Naive thymus-derived CD4-positive, alpha-beta T cell (primary cell): ENCODE measurements around the gene IVL. TPM values are rescaled to one million over a fixed set of nuclear protein-coding genes. Genes with fewer than 3 reads are reported as not detected.

Experiments used
- ATAC-seq: fragments of 150-1000 bp; cut with Tn5 transposase; 2 replicates; pipeline ENCODE4 v1.10.0; 2021; ENCODE audit warnings: mild to moderate bottlenecking, moderate library complexity
- CTCF ChIA-PET: fragments of 350-600 bp; sonication (Branson Sonifier 250); formaldehyde crosslinking; loops from one replicate; lab custom pipeline; 2021; ENCODE audit warnings: antibody characterized with exemption; lab: Charles Lee
- POLR2A ChIA-PET: fragments of 350-600 bp; sonication (Branson Sonifier 250); formaldehyde crosslinking; loops from one replicate; lab custom pipeline; 2021; ENCODE audit warnings: antibody characterized with exemption, inconsistent platforms; lab: Charles Lee
- DNase-seq, 9 donors: peaks; one replicate each; pipeline versions ENCODE4 v3.0.0 to v3.0.0-alpha.2; 2020 to 2022; ENCODE audit warnings: mixed read lengths in 1 of 9
- H3K27ac ChIP-seq: one replicate; pipeline ENCODE4 v1.7.0; 2013; ENCODE audit warnings: mild to moderate bottlenecking, low read depth, low read length, moderate library complexity
- H3K27me3 ChIP-seq, 2 donors: one replicate each; pipeline ENCODE4 v1.7.0; 2013; ENCODE audit warnings: low read length in 2 of 2, mild to moderate bottlenecking in 2 of 2, moderate library complexity in 2 of 2; ENCODE audit not compliant: control insufficient read depth in 2 of 2, insufficient read depth in 2 of 2
- H3K36me3 ChIP-seq, 3 experiments: 1 replicate in 2 of 3; 2 replicates in 1 of 3; pipeline ENCODE4 v1.7.0; 2013; ENCODE audit warnings: low read length in 3 of 3, mild to moderate bottlenecking in 3 of 3, moderate library complexity in 1 of 3; ENCODE audit not compliant: insufficient read depth in 3 of 3, control insufficient read depth in 2 of 3
- H3K4me1 ChIP-seq, 2 donors: one replicate each; pipeline ENCODE4 v1.7.0; 2013; ENCODE audit warnings: low read length in 2 of 2, mild to moderate bottlenecking in 2 of 2, moderate library complexity in 1 of 2; ENCODE audit not compliant: control insufficient read depth in 2 of 2, insufficient read depth in 2 of 2
- H3K4me3 ChIP-seq: 2 replicates; pipeline ENCODE4 v1.7.0; 2013; ENCODE audit warnings: mild to moderate bottlenecking, low read length
- H3K9me3 ChIP-seq, 3 experiments: 1 replicate in 2 of 3; 2 replicates in 1 of 3; pipeline ENCODE4 v1.7.0; 2013; ENCODE audit warnings: low read length in 3 of 3; ENCODE audit not compliant: control insufficient read depth in 2 of 3
- H3K27ac Mint-ChIP-seq, 9 donors: one replicate each; pipeline ENCODE4 v1.8.0; 2020 to 2022; ENCODE audit warnings: mixed read lengths in 9 of 9, mild to moderate bottlenecking in 8 of 9, moderate library complexity in 5 of 9, inconsistent platforms in 2 of 9
- H3K27me3 Mint-ChIP-seq, 5 donors: one replicate each; pipeline ENCODE4 v1.8.0; 2021 to 2022; ENCODE audit warnings: mixed read lengths in 5 of 5, mild to moderate bottlenecking in 1 of 5
- H3K36me3 Mint-ChIP-seq, 5 donors: one replicate each; pipeline ENCODE4 v1.8.0; 2020 to 2022; ENCODE audit warnings: mixed read lengths in 5 of 5, mild to moderate bottlenecking in 3 of 5, inconsistent platforms in 1 of 5
- H3K4me1 Mint-ChIP-seq, 7 donors: one replicate each; pipeline ENCODE4 v1.8.0; 2020 to 2022; ENCODE audit warnings: mixed read lengths in 7 of 7, mild to moderate bottlenecking in 3 of 7, inconsistent platforms in 1 of 7
- H3K4me3 Mint-ChIP-seq, 10 donors: one replicate each; pipeline ENCODE4 v1.8.0; 2020 to 2022; ENCODE audit warnings: mild to moderate bottlenecking in 10 of 10, mixed read lengths in 10 of 10, moderate library complexity in 6 of 10, inconsistent platforms in 2 of 10
- H3K9me3 Mint-ChIP-seq, 11 donors: one replicate each; pipeline ENCODE4 v1.8.0; 2020 to 2022; ENCODE audit warnings: mixed read lengths in 11 of 11, mild to moderate bottlenecking in 4 of 11, inconsistent platforms in 1 of 11, moderate library complexity in 1 of 11
- intact Hi-C, 2 donors: fragments of 100-400 bp; cut with micrococcal nuclease; formaldehyde crosslinking; loops; one replicate each; pipeline ENCODE4 v1.15.1; 2023
- polyA plus RNA-seq, 2 donors: library from polyadenylated mRNA; unstranded; fragments of 300-500 nt; fragmentation: Illumina TruSeq; gene quantifications; one replicate each; pipeline ENCODE4 v1.2.3, GENCODE V29; 2021
- total RNA-seq, 6 experiments: library from RNA in 5 of 6; stranded (reverse) in 5 of 6; gene quantifications; 1 replicate in 5 of 6; 2 replicates in 1 of 6; pipeline ENCODE4 v1.2.3 and lab custom pipeline; 2021 to 2026

IVL gene, protein sequence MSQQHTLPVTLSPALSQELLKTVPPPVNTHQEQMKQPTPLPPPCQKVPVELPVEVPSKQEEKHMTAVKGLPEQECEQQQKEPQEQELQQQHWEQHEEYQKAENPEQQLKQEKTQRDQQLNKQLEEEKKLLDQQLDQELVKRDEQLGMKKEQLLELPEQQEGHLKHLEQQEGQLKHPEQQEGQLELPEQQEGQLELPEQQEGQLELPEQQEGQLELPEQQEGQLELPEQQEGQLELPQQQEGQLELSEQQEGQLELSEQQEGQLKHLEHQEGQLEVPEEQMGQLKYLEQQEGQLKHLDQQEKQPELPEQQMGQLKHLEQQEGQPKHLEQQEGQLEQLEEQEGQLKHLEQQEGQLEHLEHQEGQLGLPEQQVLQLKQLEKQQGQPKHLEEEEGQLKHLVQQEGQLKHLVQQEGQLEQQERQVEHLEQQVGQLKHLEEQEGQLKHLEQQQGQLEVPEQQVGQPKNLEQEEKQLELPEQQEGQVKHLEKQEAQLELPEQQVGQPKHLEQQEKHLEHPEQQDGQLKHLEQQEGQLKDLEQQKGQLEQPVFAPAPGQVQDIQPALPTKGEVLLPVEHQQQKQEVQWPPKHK
- not detected for total RNA-seq
- polyA plus RNA-seq, result not detected
- not detected for total RNA-seq (lab: John Stamatoyannopoulos, UW)

DNA sequence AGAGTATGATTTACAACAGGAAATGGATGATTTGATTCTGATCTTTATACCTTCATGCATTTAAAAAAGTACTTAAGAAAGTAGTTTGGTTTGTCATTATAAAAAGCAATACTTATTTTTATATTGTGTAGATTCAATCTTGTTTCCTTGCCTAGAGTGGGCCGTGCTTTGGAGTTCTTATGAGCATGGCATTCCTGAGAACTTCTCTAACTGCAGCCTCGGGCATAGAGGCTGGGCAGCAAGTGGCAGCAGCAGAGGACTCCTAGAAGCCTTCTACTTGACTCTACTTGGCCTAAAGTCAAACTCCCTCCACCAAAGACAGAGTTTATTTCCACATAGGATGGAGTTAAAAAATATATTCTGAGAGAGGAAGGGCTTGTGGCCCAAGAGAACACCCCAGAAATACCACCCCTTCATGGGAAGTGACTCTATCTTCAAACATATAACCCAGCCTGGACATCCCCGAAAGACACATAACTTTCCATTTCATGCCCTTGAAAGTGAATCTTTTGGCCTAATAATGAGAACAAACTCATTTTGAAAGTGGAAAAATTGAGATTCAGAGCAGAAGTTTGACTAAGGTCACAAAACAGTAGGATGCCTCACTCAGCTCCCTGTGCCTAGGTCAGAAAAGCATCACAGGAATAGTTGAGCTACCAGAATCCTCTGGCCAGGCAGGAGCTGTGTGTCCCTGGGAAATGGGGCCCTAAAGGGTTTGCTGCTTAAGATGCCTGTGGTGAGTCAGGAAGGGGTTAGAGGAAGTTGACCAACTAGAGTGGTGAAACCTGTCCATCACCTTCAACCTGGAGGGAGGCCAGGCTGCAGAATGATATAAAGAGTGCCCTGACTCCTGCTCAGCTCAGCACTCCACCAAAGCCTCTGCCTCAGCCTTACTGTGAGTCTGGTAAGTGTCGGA lies at the start of gene IVL:
Gene IVL, plus strand, starts transcription at position 861 of the 916 bp plus-strand sequence. CDS start 1,252 bp downstream, outside the sequence.
- no peak within 1 kb of the TSS for H3K27ac Mint-ChIP-seq
- H3K27me3 Mint-ChIP-seq, result peaks cover 14 to 55% (median 45%) of the 10 kb centered on the region in 5 donors
- no peak for DNase-seq
- peaks cover 0 to 5% (median 0%) of the 10 kb centered on the region in 7 donors for H3K4me1 Mint-ChIP-seq
- peaks cover 0 to 10% (median 3%) of the 10 kb centered on the region in 11 donors for H3K9me3 Mint-ChIP-seq
- no peaks in the 10 kb centered on the region for H3K36me3 Mint-ChIP-seq
- ChIA-PET CTCF (no interaction called here), POLR2A (no interaction called here)
- no peaks in the 10 kb centered on the region for H3K4me1 ChIP-seq
- H3K9me3 ChIP-seq, result peaks cover 0 to 7% (median 0%) of the 10 kb centered on the region in 3 experiments
- no peaks in the 10 kb centered on the region for H3K36me3 ChIP-seq
- H3K4me3 ChIP-seq, result no peak within 1 kb of the TSS
- intact Hi-C loops, result no loop called here
- peaks cover 0 to 5% of the 10 kb centered on the region in 2 donors for H3K27me3 ChIP-seq
- no peak within 1 kb of the TSS for H3K4me3 Mint-ChIP-seq
- ATAC-seq, result no peak
- no peak within 1 kb of the TSS for H3K27ac ChIP-seq

DNA sequence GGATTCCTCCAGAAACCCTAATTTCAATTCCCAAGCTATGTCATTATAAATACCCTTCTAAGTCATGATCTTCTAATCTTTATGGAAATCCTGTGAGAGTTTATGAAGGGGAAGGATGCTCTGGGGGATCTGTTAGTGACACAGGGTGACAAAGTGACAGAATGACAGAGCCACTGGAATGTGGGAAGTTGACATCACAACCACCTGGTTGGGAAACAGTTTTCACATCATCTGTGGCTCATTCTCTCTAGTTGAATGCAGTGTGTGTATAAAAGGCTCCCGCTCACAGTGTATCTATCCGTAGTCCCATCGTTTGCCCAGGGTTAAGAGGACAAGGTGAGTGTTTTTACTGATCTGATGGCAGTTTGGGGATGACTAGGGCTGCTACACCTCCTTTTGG lies 48.6 kb upstream of the IVL start, which contains the start of gene LCE7A:
Gene LCE7A, plus strand, starts transcription at position 301 of the 400 bp plus-strand sequence. CDS start 702 bp downstream, outside the sequence.
- intact Hi-C loops, result no loop called here
- POLR2A ChIA-PET, result no interaction called here
- Mint-ChIP-seq H3K4me1 (no peaks in the 10 kb centered on the region), H3K27ac (no peak within 1 kb of the TSS), H3K27me3 (peaks cover 3 to 33% (median 20%) of the 10 kb centered on the region in 5 donors), H3K4me3 (no peak within 1 kb of the TSS), H3K9me3 (no peaks in the 10 kb centered on the region), H3K36me3 (no peaks in the 10 kb centered on the region)
- H3K9me3 ChIP-seq, result no peaks in the 10 kb centered on the region
- no peaks in the 10 kb centered on the region for H3K4me1 ChIP-seq
- no peaks in the 10 kb centered on the region for H3K36me3 ChIP-seq
- H3K27ac ChIP-seq, result no peak within 1 kb of the TSS
- H3K4me3 ChIP-seq, result no peak within 1 kb of the TSS
- peaks cover 0 to 3% of the 10 kb centered on the region in 2 donors for H3K27me3 ChIP-seq
- CTCF ChIA-PET, result no interaction called here
- no peak for ATAC-seq
- DNase-seq, result no peak

DNA sequence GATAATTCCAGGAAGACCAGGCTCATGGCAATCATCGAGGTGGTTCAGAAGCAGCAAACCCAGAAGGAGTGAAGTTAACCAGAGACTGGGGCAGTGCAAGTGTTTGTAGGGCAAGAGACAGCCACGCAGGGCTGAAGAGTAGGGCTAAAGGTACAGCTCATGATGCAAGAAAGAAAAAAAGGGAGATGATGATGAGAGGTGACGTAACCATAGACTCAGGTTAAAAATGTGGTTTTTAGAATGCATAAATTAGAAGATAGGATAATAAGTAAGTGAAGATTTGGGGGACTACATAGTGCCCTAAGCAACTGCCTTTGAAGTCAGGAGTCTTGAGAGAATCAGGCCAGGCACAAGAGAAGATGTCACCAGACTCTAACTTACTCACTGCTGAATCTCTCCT lies 48.2 kb upstream of the IVL start:
- DNase-seq, result no peak
- Mint-ChIP-seq H3K27ac (no peak overlapping the region), H3K4me1 (no peaks in the 10 kb centered on the region), H3K27me3 (peaks cover 3 to 33% (median 20%) of the 10 kb centered on the region in 5 donors), H3K36me3 (no peaks in the 10 kb centered on the region), H3K9me3 (no peaks in the 10 kb centered on the region), H3K4me3 (no peak overlapping the region)
- H3K4me3 ChIP-seq, result no peak overlapping the region
- CTCF ChIA-PET, result no interaction called here
- peaks cover 0 to 3% of the 10 kb centered on the region in 2 donors for H3K27me3 ChIP-seq
- H3K9me3 ChIP-seq, result no peaks in the 10 kb centered on the region
- POLR2A ChIA-PET, result no interaction called here
- H3K27ac ChIP-seq, result no peak overlapping the region
- no peaks in the 10 kb centered on the region for H3K36me3 ChIP-seq
- ATAC-seq, result no peak
- intact Hi-C loops, result no loop called here
- H3K4me1 ChIP-seq, result no peaks in the 10 kb centered on the region

DNA sequence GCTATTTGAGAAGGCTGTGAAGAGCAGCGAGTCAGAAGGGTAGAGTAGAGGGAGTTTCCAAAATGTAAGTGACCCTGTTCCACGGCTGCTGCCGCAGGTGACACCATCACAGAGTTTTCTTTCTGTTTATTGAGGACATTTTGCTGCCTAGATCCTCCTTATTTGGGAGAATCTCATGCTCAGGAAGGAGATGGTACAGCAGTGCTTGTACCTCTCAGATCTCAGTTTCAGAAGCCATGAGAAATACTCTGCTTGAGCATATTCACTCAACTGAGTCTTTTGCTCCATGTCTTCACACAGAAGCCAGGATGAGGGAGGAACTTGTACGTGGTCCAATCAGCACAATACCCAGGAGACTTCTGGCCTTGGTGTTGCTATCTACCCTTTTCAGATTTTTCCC lies 47.0 kb upstream of the IVL start:
- Histone ChIP-seq H3K36me3 (no peaks in the 10 kb centered on the region), H3K4me3 (no peak overlapping the region), H3K27ac (no peak overlapping the region), H3K27me3 (no peaks in the 10 kb centered on the region), H3K4me1 (no peaks in the 10 kb centered on the region), H3K9me3 (no peaks in the 10 kb centered on the region)
- Mint-ChIP-seq H3K9me3 (no peaks in the 10 kb centered on the region), H3K4me1 (no peaks in the 10 kb centered on the region), H3K36me3 (no peaks in the 10 kb centered on the region), H3K27me3 (peaks cover 3 to 28% (median 14%) of the 10 kb centered on the region in 5 donors), H3K4me3 (no peak overlapping the region), H3K27ac (no peak overlapping the region)
- ATAC-seq (no peak), DNase-seq (no peak)
- CTCF ChIA-PET, result no interaction called here
- POLR2A ChIA-PET, result no interaction called here
- intact Hi-C loops, result no loop called here

DNA sequence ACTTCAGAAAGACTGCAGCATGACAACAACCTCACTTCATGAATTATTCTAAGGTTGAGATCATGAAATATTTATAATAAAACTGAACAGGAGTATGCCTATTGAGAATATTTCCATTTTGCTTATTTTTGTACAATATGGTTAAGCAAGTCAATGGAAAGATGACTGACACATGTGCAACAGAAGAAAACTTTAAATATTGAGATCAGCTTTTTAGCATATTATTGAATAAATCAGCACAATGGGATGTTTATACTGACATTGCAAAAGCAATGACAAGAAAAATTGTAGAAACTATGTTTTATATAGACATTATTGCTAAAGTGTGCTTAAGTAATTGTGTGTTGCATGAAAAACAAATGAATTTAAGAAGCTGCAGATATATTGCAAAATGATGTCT lies 43.9 kb upstream of the IVL start:
- ATAC-seq (no peak), DNase-seq (no peak)
- no peaks in the 10 kb centered on the region for H3K9me3 Mint-ChIP-seq
- Histone ChIP-seq H3K27me3 (no peaks in the 10 kb centered on the region), H3K4me1 (no peaks in the 10 kb centered on the region), H3K27ac (no peak overlapping the region), H3K36me3 (no peaks in the 10 kb centered on the region), H3K4me3 (no peak overlapping the region), H3K9me3 (no peaks in the 10 kb centered on the region)
- no peak overlapping the region for H3K27ac Mint-ChIP-seq
- CTCF ChIA-PET, result no interaction called here
- H3K36me3 Mint-ChIP-seq, result no peaks in the 10 kb centered on the region
- peaks cover 0 to 13% (median 6%) of the 10 kb centered on the region in 5 donors for H3K27me3 Mint-ChIP-seq
- H3K4me3 Mint-ChIP-seq, result no peak overlapping the region
- H3K4me1 Mint-ChIP-seq, result no peaks in the 10 kb centered on the region
- POLR2A ChIA-PET, result no interaction called here
- intact Hi-C loops, result no loop called here

DNA sequence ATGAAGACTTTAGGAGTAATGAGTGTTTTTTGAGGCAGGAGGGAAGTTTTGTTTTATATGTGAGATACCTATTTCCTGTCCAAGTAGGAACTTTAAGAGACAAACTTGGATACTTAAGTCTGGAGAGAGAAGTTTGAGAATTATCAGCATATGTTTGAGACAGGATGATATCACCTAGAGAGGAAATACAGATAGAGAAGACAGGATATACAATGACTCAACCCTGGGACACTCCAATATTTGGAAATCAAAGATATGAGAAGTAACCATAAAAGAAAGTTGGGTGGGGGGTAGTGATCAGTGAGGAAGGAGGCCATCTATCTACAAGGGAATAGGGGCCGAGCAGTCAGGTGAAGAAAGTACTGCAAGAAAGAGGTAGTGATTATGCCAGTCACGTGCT lies 42.0 kb upstream of the IVL start:
- Histone ChIP-seq H3K36me3 (no peaks in the 10 kb centered on the region), H3K27me3 (no peaks in the 10 kb centered on the region), H3K4me3 (no peak overlapping the region), H3K27ac (no peak overlapping the region), H3K4me1 (no peaks in the 10 kb centered on the region), H3K9me3 (no peaks in the 10 kb centered on the region)
- POLR2A ChIA-PET, result no interaction called here
- Mint-ChIP-seq H3K36me3 (no peaks in the 10 kb centered on the region), H3K4me1 (no peaks in the 10 kb centered on the region), H3K27me3 (peaks cover 0 to 8% (median 3%) of the 10 kb centered on the region in 5 donors), H3K9me3 (no peaks in the 10 kb centered on the region), H3K4me3 (no peak overlapping the region), H3K27ac (no peak overlapping the region)
- ATAC-seq, result no peak
- intact Hi-C loops, result no loop called here
- DNase-seq, result no peak
- CTCF ChIA-PET, result interaction anchor here (0.9 kb wide), 1 partner anchor 8 kb away, joined by 3 read pairs; no protein-coding TSS in a partner anchor
